Measurements from ENCODE around the gene BMPR1A. TPM values are rescaled to one million over a fixed set of nuclear protein-coding genes. Genes with fewer than 3 reads are reported as not detected.
"Not testable (repeated sequence)": the region's sequence is repeated elsewhere in the genome, so short reads cannot be mapped to it uniquely, and the experiment has no call there.

BMPR1A gene
- total RNA-seq, 1 donor from 2014 or later: 0.13 TPM

DNA sequence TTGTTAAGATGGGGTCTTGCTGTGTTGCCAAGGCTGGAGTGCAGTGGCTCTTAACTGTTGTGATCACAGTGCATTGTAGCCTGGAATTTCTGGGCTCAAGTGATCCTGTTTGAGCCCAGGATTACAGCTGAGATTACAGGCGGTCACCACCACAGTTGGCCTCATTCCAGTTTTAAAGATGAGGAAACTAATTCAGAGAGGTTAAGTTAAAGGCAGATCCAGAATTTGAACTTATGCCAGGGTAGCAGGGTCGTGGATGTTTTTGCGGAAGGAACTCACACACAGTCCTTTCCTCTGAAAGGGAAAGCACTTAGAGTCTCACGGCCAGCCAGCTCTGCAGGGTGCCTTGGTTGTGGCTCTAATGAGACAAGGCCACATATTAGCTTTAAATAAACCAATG lies 116.3 kb downstream of the BMPR1A start:
- DNase-seq (ENCODE audit: low read depth in 2 of 2): peak; percentile 58 to 93

DNA sequence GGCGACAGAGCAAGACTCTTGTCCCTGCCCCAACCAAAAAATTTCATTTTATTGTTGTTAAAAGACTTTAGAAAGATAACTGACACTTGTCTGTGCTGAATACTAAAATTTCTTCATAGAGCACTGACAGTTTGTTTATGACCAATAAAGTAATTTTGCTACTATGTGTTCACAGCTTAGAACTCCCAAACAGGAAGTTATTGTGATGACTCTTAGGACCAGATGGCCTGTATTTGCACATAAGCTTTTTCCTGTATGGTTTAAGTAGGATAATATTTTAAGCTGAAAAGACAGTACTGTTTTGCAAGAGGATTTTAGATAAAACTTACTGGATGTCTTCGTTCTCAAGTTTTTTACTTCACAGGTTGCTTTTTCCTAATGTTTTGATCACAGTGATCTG lies 120.3 kb downstream of the BMPR1A start:
- peak; percentile 23 to 73 for DNase-seq (ENCODE audit: low read depth in 2 of 2)

DNA sequence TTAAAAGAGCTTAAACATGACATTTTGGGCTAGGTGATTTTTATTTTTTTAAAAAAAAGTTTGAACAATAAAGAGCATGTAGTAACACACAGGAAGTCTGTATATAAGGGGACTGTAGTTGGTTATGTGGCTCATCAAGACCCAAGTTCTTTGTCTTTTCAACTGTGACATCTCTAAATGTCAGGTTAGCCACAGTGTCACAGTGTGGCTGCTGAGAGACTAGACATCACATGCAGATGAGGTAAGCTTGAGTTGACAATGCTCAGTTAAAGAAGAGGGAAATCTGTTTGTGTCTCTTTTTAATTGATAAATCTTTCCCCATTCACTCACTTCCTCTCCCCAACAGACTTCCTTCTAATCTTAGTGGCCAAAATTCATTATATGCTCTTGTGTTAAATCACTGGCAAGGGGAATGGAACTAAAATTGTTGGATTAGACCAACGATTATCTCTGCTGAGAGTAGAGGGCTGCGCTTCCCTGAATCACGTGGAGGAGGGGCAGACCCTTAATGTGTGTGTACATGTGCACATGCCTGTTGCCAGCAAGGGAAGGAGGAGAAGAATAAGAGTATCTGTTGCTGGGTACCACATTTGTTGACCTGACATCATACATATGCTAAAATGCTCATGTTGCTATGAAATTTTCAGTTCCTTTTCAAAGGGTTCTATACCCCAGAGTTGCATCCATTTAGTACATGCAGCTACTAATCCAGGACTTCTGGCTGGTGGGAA lies 122.7 kb downstream of the BMPR1A start:
- no peak for DNase-seq (ENCODE audit: low read depth in 2 of 2)

DNA sequence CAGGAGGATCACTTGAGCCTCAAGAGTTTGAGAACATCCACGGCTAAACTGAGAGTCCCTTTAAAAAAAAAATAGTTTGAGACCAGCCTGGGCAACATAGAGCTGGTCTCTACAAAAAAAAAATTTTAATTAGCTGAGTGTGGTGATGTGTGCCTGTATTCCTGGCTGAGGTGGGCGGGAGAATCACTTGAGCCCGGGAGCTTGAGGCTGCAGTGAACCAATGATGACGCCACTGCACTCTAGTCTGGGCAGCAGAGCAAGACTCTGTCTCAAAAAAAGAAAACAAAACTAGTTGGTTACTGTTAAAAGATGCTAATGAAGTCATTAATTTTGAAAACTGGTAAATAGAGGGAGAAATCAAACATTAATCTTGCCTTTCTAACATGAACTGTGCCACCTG lies 124.6 kb downstream of the BMPR1A start:
- DNase-seq (ENCODE audit: low read depth in 2 of 2): no peak

DNA sequence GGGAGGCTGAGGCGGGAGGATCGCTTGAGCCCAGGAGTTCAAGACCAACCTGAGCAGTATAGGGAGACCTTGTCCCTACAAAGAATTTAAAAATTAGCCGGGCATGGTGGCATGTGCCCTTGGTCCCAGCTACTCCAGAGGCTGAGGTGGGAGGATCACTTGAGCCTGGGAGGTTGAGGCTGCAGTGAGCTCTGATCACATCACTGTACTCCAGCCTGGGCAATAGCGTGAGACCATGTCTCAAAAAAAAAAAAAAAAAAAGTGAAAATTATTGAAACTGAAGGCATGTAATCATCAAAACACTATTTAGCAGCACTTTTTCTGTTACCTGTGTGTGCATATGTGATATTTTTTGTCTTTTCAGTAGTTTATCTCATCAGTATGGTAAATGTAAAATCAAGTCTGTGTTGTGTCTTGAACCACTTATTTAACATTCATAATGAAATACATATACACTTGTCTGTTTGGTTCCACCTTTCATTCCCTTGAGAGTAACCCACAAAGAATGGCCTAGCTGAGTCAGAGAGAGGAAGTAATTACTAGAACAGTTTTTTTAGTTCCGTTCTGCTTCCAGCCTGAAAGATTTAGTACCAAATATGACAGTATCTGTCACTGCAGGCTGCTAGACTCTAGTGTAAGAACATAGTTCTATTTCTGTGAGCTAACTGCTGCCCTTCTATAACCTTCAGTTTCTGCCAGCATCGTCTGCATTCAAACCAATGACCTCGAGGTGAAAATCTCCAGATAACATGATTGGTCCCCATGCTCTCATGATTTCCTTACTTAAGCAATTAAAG lies 132.4 kb downstream of the BMPR1A start:
- DNase-seq (ENCODE audit: low read depth in 2 of 2): peak; percentile 15 to 73

DNA sequence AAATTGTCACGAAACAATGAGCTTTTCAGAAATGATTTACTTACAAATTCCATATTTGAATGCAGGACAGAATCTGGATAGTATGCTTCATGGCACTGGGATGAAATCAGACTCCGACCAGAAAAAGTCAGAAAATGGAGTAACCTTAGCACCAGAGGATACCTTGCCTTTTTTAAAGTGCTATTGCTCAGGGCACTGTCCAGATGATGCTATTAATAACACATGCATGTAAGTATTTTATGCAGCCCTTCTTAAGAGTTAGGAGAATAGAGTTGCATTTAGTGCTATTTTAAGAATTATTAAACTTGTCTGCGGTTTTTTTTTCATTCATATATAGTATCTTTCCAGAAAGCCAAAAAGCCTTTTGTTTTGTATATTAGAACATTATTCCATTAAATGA lies 133.6 kb downstream of the BMPR1A start:
- DNase-seq (ENCODE audit: low read depth in 2 of 2): no peak

DNA sequence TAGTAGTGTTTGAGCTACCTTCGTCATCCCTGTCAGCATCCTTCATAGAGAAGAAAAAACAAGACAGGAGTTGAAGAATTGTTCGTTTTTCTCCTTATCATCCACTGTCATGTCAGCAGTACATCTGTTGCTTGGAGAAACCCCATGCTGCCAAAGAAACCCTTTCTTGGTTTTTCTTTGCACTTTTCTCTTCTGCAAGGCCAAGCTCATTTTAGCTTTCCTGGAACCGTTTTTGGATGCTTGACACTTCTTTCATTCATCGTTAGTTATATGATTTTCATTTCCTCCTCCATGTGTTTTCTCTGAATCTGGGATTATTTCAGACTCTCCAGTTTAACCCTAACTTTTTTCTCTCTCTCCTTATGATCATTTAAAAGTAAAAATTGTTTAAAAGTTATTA lies 142.1 kb downstream of the BMPR1A start:
- DNase-seq (ENCODE audit: low read depth in 2 of 2): no peak

DNA sequence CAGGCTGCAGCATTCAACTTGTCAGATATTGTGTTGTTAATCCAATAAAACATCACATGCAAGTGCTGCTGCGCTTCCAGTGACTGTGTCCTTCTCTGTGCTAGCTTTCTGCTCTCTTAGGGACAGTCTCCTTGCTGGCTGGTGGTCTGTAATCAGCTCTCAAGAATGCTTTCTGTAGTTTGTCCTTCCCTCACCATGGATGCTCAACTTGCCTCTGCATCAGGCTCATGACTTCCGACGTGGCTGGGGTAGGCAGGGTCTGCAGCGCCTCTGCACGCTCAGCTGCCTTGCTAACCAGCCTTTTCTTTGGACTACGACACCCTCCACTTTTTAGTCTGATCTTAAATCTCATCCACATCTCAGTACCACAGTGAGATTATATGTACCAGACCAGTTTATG lies 142.7 kb downstream of the BMPR1A start:
- DNase-seq (ENCODE audit: low read depth in 2 of 2): no peak

DNA sequence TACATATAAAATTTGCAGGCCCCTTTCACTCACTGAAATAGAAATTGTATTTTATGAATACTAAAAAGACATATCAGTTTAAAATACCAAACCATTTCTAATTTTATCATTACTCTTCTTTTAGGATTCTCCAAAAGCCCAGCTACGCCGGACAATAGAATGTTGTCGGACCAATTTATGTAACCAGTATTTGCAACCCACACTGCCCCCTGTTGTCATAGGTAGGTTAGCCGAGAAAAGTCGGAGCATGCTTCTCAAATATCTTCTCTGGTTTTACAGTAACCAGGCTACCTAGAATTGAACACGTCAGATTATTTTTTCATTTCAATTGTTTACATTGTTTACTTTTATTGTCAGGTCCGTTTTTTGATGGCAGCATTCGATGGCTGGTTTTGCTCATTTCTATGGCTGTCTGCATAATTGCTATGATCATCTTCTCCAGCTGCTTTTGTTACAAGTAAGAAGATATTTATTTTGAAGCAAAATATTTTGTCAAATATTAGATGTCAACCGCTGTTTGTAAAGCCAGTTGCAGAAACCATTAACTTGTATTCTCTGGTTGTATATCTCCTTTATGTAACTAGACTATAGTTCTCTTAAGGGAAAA lies 143.4 kb downstream of the BMPR1A start:
- DNase-seq (ENCODE audit: low read depth in 2 of 2): peak; percentile 43 to 76

DNA sequence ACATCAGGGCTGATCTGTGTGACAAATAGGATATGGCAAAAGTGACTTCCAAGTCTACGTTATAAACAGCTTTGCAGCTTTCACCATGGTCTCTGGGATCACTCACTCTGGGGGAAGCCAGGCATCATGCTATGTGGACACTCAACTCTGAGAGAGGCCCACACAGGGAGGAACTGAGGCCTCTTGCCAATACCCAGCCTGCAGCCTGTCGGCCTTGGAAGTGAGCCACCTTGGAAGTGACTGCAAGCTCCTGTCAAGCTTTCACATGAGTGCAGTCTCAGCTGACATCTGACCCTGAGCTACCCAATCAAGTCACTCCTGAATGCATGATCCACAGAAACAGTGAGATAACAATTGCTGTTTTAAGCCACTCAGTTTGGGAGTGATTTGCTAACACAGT lies 144.5 kb downstream of the BMPR1A start:
- no peak for DNase-seq (ENCODE audit: low read depth in 2 of 2)

DNA sequence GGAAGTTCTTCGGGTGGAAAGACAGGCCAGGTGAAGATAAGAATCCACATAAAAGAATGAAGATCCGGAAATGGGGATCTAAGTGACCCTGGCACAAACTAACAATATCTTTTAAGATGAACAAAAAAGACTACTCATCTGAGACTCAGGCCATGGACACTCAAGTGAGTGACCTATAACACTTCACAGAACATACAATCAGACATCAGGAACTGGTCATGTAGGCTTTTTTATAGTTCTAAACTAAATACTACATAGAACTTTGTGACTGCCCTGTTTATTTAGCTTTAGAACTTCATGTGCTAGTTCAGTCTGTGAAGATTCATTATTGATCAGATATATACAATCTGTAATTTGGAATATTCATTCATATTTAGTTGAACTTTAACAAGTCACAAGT lies 148.2 kb downstream of the BMPR1A start:
- DNase-seq (ENCODE audit: low read depth in 2 of 2): no peak

DNA sequence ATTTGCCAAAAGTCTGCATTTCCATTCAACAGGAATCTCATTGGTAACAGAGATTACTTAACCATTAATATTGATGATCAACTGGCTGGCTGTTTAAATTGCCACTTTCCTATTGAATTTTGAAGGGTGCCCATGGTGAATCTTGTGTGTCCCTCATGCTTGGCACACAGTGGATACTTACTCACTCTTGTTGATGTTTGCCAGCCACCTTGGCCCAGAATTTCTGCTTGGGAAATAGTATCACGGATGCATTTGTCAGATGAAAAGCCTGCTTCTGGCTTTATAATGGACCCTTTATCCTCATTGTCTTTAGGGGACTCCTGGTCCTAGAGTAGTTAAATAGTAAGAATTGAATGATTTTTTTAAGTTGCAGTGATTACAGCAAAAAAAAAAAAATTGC lies 149.0 kb downstream of the BMPR1A start:
- DNase-seq (ENCODE audit: low read depth in 2 of 2): no peak

DNA sequence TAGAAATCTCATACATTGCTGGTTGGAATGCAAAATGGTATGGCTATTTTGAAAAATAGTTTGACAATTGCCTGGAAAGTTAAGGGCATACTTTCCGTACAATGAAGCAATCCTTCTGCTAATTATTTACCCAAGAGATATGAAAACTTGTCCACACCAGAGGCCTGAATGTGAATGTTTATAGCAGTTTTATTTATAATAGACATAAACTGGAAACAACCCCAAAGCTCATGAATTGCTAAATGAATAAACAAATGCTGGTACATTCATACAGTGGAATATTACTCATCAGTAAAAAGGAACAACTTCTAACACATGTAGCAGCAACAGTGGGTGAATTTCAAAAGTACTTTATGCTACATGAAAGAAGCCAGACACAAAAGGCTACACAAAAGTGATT lies 158.3 kb downstream of the BMPR1A start:
- no peak for DNase-seq (ENCODE audit: low read depth in 2 of 2)

DNA sequence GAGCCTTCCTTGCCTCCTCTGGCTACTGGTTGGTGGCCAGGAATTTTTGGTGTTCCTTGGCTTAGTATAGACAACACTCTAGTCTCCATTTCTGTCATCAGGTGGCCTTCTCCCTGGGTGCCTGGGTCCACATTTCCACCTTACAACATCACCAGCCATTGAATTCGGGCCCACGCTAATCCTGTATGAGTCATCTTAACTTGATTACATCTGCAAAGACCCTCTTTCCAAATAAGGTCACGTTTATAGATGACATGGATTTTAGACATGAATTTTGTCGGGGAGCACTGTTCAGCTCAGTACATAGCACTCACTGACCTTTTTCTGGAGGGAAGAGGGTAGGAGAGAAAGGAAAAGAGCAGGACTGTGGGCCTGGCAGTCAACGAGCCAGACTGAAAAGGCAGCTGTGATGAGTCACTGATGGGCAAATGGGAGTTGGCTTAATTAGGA lies 161.6 kb downstream of the BMPR1A start:
- DNase-seq (ENCODE audit: low read depth in 2 of 2): no peak

DNA sequence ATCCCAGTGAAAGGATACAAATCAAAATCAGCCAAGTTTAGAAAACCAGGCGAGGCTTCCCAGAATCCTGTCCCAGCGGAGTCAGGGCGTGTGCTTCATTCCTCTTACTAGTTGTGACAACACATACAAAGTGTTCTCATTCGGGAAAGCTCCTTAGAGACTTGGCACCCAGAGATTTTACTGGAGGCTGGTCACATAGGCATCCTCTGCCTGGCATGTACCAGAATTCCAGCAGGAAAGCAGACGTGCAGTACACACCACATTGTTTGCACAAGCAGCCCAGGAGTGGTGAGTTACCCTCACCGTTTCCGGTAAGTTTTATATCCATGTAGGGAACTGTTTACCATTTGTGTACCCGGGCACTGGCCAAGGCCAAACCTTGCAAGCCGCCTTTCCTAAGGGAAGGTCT lies 166.1 kb downstream of the BMPR1A start:
- DNase-seq (ENCODE audit: low read depth in 2 of 2): no peak

DNA sequence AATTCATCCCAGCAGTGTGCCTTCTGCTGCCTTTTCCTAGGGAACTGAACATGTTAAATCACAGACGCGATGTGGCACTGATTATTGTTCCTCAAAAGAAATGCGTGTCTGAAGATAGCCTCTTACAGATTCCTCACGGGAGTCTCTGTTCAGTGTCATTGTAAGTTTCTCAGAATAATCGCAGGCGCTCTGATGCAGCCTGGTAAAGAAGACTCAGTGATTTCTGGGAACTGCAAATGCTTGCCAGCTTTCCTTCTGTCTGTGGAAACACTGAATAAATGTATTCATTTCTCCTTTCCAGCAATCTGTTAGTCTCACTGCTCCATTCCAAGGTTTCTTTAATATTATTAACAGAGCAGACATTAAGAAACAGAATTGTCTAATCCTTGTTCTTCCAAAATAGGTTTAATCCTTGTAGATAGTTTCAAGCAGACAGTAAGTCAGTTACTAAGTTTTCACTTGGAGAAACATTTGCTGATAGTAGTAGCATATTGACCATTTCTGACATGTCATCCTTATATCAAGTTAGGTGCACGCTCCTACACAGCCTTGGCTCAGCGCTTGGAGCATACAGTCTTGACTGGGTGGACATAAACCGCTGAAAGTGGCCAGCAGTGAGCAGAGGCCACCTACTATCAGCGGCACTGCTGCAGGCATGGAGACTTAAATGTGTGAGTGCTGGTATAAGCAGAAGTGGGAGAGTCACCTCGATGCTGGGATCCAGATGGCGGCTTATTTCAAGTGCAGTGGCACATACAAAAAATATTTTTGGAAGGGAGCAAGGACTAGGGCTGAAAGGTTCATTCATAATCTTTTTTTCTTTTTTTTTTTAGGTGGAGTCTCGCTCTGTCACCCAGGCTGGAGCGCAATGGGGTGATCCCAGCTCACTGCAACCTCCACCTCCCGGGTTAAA lies 173.3 kb downstream of the BMPR1A start:
- no peak for DNase-seq (ENCODE audit: low read depth in 2 of 2)

DNA sequence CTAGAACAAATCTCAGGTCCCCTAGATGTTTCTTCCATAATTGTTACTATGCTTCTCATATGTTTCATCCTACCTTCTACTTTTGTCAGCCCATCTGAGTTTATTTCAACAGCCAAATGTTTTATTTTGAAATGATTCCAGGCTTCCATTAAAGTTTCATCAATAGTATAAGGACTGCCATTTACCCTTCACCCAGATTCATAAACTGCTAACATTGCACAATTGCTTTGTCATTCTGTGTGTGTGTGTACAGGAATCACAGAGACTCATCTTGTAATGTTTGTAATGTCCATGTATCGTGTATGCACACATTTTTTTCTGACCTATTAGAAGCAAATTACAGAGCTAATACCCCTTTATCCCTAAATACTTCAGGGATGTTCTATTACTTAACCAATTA lies 175.5 kb downstream of the BMPR1A start:
- DNase-seq (ENCODE audit: low read depth in 2 of 2): no peak

DNA sequence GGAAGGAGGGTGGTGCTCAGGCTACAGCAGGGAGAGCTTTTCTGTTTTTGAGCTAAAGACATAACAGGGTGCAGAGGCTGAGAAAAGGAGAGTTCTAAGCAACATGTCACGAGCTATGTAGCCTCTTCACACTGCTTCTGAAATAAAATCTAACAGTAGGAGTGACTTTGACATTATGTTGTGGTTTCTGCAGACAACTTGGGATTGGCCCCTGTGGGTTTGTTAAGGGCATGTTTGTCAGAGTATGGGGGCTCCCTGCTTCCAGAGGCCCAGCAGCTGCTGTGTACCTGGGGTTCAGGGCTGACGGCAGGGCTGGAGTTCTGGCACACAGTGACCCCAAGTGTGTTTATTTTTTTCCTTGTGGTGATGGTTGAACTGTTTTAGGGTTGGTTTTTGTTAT lies 176.3 kb downstream of the BMPR1A start:
- no peak for DNase-seq (ENCODE audit: low read depth in 2 of 2)

DNA sequence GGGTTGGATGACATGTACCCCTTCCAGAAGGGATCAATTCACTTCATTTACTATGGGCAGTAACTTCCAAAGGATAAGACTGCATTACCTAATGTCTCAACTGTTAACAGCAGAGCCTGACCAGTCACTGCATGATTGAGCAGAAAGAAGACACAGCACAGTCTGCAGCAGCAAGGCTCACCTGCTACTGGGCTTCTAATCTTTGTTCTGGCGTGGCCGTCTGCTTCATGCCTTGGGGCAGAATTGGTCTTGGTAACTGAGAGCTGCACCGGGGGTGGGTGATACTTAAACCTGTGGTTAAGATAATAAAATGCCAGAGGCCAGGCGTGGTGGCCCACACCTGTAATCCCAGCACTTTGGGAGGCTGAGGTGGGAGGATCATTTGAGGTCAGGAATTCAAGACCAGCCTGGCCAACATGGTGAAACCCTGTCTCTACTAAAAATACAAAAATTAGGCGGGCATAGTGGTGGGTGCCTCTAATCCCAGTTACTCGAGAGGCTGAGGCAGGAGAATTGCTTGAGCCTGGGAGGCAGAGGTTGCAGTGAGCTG lies 177.8 kb downstream of the BMPR1A start:
- DNase-seq (ENCODE audit: low read depth in 2 of 2): not testable (repeated sequence)

DNA sequence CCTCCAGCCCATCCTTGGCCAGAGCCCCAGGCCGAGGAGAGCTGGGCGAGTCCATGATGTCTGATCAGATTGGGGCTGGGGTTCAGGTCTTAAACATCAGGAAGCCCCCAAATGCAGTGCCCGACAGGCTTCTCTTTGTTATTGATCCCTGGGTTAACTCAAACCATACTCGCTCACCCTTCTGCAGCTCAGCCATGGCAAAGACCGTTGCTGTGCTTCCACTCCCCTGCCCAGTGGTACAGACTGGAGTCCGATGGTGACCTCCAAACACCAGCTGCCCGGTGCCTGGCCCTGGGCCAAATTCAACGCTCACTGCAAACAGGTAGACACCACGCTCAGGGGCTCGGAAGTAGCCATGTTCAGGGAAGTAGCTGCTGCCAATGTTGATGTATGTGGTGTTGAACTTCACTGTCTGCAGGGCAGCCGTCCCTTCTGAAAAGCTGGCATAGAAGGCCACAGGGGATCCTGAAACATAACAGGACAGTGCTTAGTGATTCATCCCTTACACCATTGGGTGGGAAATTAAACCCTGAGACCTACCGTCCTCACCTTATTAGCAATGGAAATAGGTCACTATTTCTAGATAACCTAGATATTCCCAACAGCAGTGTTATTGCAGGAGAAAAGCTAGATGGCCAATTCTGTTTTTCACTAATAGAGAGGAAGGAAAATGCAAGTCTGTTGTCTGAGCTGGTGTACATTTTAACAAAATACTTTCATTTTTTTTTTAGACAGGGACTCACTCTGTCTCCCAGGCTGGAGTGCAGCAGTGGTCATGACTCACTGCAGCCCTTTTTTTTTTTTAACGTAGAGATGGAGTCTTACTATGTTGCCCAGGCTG lies 180.5 kb downstream of the BMPR1A start:
- DNase-seq (ENCODE audit: low read depth in 2 of 2): no peak
